ENCODE data around the gene CDHR5. TPM values are rescaled to one million over a fixed set of nuclear protein-coding genes. Genes with fewer than 3 reads are reported as not detected.

CDHR5 gene
- total RNA-seq, 4 donors from 2014 or later, result not detected

DNA sequence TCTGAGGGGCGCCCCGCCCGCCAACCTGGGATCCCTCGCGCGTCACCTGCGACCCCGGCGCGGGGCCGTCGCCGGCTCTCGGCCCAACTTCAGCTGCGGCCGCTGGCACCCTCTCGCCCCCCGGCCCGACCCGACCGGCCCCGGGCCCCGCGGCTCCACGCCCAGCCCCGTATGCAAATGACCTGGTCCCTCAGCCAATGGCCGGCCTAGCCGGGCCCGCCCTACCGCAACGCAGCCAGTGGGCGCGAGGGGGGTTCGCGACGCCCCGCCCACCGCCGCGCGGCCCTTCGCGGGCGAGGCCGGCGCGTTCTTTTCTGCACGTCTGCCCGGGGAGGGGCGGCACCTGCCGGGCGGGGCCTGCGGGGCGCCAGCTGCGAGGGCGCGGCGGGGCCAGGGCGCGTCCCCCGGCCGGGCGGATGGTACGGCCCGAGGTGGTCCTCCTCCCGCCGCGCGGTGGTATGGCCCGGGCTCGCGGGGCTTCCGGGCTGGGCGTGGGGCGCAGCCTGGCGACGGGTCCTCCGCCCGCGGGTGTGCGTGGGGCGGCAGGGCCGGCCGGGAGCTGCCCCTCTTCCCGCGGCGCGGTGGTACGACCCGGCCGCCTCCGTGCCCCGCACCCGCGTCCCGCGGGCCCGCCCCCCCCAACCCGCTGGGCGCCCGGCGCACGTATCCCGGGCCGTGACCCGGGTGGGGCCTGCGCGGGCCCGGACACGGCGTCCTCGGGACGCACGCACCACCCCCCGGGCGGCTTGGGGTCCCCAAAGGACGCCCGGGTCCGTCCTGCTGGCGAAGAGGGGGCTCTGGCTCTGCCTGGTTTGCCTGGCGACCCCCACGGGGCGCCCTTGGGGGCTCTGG, 56.2 kb downstream of the CDHR5 start:
- WGBS, 2 donors, result 1 to 2% methylated on average over 23 to 48 of the region's 123 CpGs
- DNase-seq (ENCODE audit: low spot score in 2 of 2), result peak; percentile 90 to 98
- intact Hi-C loops (cut with DNase I; ENCODE audit: low total_unique reads), result no loop called here
- H3K4me3 ChIP-seq (ENCODE audit: low read depth, poor library complexity, severe bottlenecking), result peak overlapping the region; percentile 68
- TF ChIP-seq, protein P1, sequence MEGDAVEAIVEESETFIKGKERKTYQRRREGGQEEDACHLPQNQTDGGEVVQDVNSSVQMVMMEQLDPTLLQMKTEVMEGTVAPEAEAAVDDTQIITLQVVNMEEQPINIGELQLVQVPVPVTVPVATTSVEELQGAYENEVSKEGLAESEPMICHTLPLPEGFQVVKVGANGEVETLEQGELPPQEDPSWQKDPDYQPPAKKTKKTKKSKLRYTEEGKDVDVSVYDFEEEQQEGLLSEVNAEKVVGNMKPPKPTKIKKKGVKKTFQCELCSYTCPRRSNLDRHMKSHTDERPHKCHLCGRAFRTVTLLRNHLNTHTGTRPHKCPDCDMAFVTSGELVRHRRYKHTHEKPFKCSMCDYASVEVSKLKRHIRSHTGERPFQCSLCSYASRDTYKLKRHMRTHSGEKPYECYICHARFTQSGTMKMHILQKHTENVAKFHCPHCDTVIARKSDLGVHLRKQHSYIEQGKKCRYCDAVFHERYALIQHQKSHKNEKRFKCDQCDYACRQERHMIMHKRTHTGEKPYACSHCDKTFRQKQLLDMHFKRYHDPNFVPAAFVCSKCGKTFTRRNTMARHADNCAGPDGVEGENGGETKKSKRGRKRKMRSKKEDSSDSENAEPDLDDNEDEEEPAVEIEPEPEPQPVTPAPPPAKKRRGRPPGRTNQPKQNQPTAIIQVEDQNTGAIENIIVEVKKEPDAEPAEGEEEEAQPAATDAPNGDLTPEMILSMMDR (IDR thresholded peaks at IDR 0.05), result no peak
- peak in 1 of 2 donors; percentile 8 for TF ChIP-seq POLR2A (IDR thresholded peaks at IDR 0.05)

DNA sequence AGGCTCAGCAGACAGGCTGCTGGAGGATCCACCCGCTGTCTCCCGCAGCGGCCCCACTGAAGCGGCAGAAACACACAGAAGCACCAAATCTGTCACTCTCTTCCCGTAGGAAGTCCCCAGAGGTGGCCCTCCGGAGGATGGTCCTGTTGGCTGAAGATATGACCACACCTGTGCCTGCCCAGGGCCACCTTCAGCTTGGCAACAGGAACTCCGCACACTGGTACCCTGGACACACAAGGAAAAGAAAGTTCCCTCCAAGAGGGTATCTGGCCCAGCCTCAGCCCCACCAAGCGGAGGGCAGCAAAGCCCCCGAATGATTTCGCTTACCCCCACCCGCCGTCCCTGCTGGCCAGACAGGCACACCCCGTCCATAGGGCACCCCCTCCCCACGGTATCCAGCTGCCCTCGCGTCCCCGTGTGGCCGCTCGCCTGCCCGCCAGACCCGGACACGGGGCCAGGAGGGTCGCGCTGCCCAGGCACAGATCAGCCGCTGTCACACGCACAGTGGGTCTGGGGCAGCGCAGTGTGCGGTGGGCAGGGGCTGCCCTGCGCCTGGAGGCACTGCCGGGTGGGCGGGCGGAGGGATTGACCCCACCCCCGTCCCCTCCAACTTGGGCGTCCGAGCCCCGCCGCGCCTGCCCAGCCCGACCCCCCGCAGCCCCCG, 57.0 kb downstream of the CDHR5 start:
- no peak for DNase-seq (ENCODE audit: low spot score in 2 of 2)
- WGBS, 2 donors, result 26 to 54% methylated on average over 9 to 26 of the region's 41 CpGs
- intact Hi-C loops (cut with DNase I; ENCODE audit: low total_unique reads), result no loop called here
- no peak for TF ChIP-seq POLR2A (IDR thresholded peaks at IDR 0.05)
- TF ChIP-seq, protein P1 (IDR thresholded peaks at IDR 0.05), result no peak
- H3K4me3 ChIP-seq (ENCODE audit: low read depth, poor library complexity, severe bottlenecking), result peak overlapping the region; percentile 37

DNA sequence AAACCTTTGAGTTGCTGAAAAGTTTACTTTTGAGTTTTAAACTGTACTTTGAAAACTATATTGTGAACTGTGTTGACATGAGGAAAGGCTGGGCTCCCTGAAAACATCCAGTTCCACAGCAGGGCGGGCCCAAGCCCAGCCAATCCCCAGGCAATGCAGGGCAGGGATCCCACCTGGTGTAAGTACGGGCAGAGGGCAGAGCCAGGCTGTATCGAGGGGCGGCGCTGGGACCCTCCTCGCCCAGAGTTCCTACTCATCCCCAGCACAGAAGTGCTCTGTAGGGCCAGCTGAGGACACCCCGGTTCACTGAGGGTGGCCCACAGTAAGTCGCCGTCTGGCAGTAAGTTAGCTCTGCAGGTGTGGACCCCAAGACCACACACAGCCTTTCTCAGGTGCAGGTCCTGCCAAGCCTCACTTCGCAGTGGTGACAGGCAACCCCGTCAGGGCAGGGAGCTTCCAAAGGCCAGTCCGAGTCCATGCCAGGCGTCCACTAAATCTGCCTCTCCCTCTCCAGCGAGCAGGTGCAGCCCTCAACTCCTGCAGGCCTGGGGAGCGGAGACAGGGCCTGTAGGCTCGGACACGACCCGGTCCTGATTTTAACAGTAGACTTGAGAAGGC, 57.6 kb downstream of the CDHR5 start:
- no peak overlapping the region for H3K4me3 ChIP-seq (ENCODE audit: low read depth, poor library complexity, severe bottlenecking)
- TF ChIP-seq, protein P1 (IDR thresholded peaks at IDR 0.05), result no peak
- no peak for TF ChIP-seq POLR2A (IDR thresholded peaks at IDR 0.05)
- 81 to 87% methylated on average over 7 to 18 of the region's 18 CpGs for WGBS, 2 donors
- DNase-seq (ENCODE audit: low spot score in 2 of 2), result no peak
- intact Hi-C loops (cut with DNase I; ENCODE audit: low total_unique reads), result no loop called here

MicroRNAs within 50 kb of the gene (microRNA counts, 767-probe panel; counts per million panel counts)
- 0 to 358 counts per million in 2 donors for microRNA hsa-miR-210

Small RNAs within 50 kb of the gene (microRNA-seq; reads per million reads assigned to microRNA genes)
- gene MIR210 (ENCODE audit: borderline number of aligned reads in 1 of 2, borderline replicate concordance in 2 of 2), result 219 to 230 reads per million in 2 donors

Other genes starting within 250 kb of the CDHR5 start
- gene PKP3, start 230.7 kb downstream of the CDHR5 start, total RNA-seq, result 100 to 1,000 TPM; 612 to 880 (median 754) TPM
- gene SIGIRR, start 210.0 kb downstream of the CDHR5 start, total RNA-seq, result 10 to 100 TPM; 15.1 to 23.2 (median 19.0) TPM
- 100 to 1,000 TPM in 2 of 4 donors, 10 to 100 TPM in 2; 55.7 to 116 (median 92.1) TPM for gene ANO9, start 182.9 kb downstream of the CDHR5 start, total RNA-seq
- gene PTDSS2, start 174.7 kb downstream of the CDHR5 start, total RNA-seq, result 100 to 1,000 TPM in 1 of 4 donors, 10 to 100 TPM in 3; 35.0 to 108 (median 38.7) TPM
- 100 to 1,000 TPM; 419 to 465 (median 446) TPM for gene RNH1, start 117.7 kb downstream of the CDHR5 start, total RNA-seq
- 100 to 1,000 TPM in 3 of 4 donors, 10 to 100 TPM in 1; 98.5 to 196 (median 117) TPM for gene HRAS, start 89.4 kb downstream of the CDHR5 start, total RNA-seq
- gene LRRC56, start 87.4 kb downstream of the CDHR5 start, total RNA-seq, result 1 to 10 TPM; 1.5 to 2.7 (median 1.8) TPM
- 10 to 100 TPM in 2 of 4 donors, 1 to 10 TPM in 2; 7.6 to 20.4 (median 11.2) TPM for gene LMNTD2, start 64.2 kb downstream of the CDHR5 start, total RNA-seq
- 100 to 1,000 TPM in 3 of 4 donors, 10 to 100 TPM in 1; 99.7 to 174 (median 139) TPM for gene RASSF7, start 64.0 kb downstream of the CDHR5 start, total RNA-seq
- 10 to 100 TPM; 30.0 to 55.2 (median 31.5) TPM for gene PHRF1, start 48.5 kb downstream of the CDHR5 start, total RNA-seq
- 10 to 100 TPM; 33.7 to 40.9 (median 36.6) TPM for gene IRF7, start 9.0 kb downstream of the CDHR5 start, total RNA-seq
- gene SCT, start 2.2 kb upstream of the CDHR5 start, total RNA-seq, result not detected
- gene DRD4, start 12.3 kb upstream of the CDHR5 start, total RNA-seq, result 1 to 10 TPM in 1 of 4 donors, under 1 TPM in 1, not detected in 2; 0.23 to 2.0 TPM
- gene DEAF1, start 70.3 kb upstream of the CDHR5 start, total RNA-seq, result 10 to 100 TPM; 31.1 to 57.0 (median 39.6) TPM
- gene TMEM80, start 70.9 kb upstream of the CDHR5 start, total RNA-seq, result 10 to 100 TPM; 28.9 to 70.9 (median 42.9) TPM
- 100 to 1,000 TPM; 143 to 242 (median 164) TPM for gene EPS8L2, start 81.3 kb upstream of the CDHR5 start, total RNA-seq
- 100 to 1,000 TPM; 167 to 249 (median 183) TPM for gene TALDO1, start 122.5 kb upstream of the CDHR5 start, total RNA-seq
- gene GATD1, start 152.5 kb upstream of the CDHR5 start, total RNA-seq, result 10 to 100 TPM; 30.9 to 52.4 (median 39.8) TPM
- not detected for gene CEND1, start 165.1 kb upstream of the CDHR5 start, total RNA-seq
- gene SLC25A22, start 173.3 kb upstream of the CDHR5 start, total RNA-seq, result 10 to 100 TPM; 10.9 to 19.2 (median 14.8) TPM
- 10 to 100 TPM; 16.4 to 44.3 (median 24.5) TPM for gene PIDD1, start 180.3 kb upstream of the CDHR5 start, total RNA-seq
- 1,000 to 10,000 TPM in 1 of 4 donors, 100 to 1,000 TPM in 3; 479 to 1,471 (median 745) TPM for gene RPLP2, start 185.0 kb upstream of the CDHR5 start, total RNA-seq
- 10 to 100 TPM; 55.5 to 99.7 (median 72.4) TPM for gene PNPLA2, start 194.0 kb upstream of the CDHR5 start, total RNA-seq
- 10 to 100 TPM; 14.5 to 47.9 (median 32.3) TPM for gene CRACR2B, start 203.0 kb upstream of the CDHR5 start, total RNA-seq
- gene CD151, start 208.0 kb upstream of the CDHR5 start, total RNA-seq, result 100 to 1,000 TPM; 124 to 186 (median 157) TPM
- 10 to 100 TPM; 39.1 to 61.2 (median 51.4) TPM for gene POLR2L, start 217.6 kb upstream of the CDHR5 start, total RNA-seq
- 10 to 100 TPM; 57.3 to 88.3 (median 70.7) TPM for gene TSPAN4, start 217.9 kb upstream of the CDHR5 start, total RNA-seq